Measurements from ENCODE around the gene LMF2. TPM values are rescaled to one million over a fixed set of nuclear protein-coding genes. Genes with fewer than 3 reads are reported as not detected.

The LMF2 gene
- polyA plus RNA-seq, 1 of the 3 experiments (the other 2 are of a cell fraction): 34.3 TPM

DNA sequence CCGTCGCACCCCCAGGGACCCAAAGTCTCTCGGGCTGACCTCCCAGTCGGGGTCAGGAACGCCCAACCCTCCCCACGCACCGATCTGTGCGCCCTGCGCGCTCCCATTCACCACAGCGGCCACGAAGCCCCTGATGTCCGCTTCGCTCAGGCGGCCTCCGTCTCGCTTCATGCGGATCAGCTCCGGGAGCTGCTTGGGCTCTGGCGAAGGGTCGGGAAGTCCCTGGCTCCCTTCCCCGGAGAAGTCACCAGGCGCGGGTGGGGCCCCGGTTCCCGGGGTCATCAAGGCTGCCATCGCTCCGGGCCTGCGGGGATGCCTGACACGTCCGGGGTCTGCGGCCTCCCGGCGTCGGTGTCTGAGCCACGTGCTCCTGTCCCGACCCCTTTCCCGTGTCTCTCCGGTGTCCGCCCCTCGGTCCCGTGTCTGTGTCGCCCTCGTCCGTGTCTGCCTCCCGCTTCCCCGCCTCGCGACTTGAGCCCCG lies 22.0 kb upstream of the LMF2 start (continued):
- TF ChIP-seq, protein P1, sequence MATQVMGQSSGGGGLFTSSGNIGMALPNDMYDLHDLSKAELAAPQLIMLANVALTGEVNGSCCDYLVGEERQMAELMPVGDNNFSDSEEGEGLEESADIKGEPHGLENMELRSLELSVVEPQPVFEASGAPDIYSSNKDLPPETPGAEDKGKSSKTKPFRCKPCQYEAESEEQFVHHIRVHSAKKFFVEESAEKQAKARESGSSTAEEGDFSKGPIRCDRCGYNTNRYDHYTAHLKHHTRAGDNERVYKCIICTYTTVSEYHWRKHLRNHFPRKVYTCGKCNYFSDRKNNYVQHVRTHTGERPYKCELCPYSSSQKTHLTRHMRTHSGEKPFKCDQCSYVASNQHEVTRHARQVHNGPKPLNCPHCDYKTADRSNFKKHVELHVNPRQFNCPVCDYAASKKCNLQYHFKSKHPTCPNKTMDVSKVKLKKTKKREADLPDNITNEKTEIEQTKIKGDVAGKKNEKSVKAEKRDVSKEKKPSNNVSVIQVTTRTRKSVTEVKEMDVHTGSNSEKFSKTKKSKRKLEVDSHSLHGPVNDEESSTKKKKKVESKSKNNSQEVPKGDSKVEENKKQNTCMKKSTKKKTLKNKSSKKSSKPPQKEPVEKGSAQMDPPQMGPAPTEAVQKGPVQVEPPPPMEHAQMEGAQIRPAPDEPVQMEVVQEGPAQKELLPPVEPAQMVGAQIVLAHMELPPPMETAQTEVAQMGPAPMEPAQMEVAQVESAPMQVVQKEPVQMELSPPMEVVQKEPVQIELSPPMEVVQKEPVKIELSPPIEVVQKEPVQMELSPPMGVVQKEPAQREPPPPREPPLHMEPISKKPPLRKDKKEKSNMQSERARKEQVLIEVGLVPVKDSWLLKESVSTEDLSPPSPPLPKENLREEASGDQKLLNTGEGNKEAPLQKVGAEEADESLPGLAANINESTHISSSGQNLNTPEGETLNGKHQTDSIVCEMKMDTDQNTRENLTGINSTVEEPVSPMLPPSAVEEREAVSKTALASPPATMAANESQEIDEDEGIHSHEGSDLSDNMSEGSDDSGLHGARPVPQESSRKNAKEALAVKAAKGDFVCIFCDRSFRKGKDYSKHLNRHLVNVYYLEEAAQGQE (IDR thresholded peaks at IDR 0.05; ENCODE audit: low read depth, low read length): no peak
- no peak for TF ChIP-seq FOSL2 (IDR thresholded peaks at IDR 0.05; ENCODE audit: borderline replicate concordance, low read depth)
- TF ChIP-seq, protein P2, sequence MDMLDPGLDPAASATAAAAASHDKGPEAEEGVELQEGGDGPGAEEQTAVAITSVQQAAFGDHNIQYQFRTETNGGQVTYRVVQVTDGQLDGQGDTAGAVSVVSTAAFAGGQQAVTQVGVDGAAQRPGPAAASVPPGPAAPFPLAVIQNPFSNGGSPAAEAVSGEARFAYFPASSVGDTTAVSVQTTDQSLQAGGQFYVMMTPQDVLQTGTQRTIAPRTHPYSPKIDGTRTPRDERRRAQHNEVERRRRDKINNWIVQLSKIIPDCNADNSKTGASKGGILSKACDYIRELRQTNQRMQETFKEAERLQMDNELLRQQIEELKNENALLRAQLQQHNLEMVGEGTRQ (IDR thresholded peaks at IDR 0.05; ENCODE audit: borderline replicate concordance, low read depth, low read length): no peak
- TF ChIP-seq EP300 (IDR thresholded peaks at IDR 0.05; ENCODE audit: borderline replicate concordance in 1 of 2, low read depth in 1 of 2, low read length in 1 of 2): no peak
- no peak for TF ChIP-seq RCOR1 (IDR thresholded peaks at IDR 0.05; ENCODE audit: low read length)
- TF ChIP-seq RAD21 (IDR thresholded peaks at IDR 0.05; ENCODE audit: low read length): no peak
- TF ChIP-seq JUND (IDR thresholded peaks at IDR 0.05): no peak
- TF ChIP-seq TAF1 (IDR thresholded peaks at IDR 0.05; ENCODE audit: borderline replicate concordance, low read depth, low read length): no peak
- TF ChIP-seq GABPA (IDR thresholded peaks at IDR 0.05; ENCODE audit: low read depth): no peak

DNA sequence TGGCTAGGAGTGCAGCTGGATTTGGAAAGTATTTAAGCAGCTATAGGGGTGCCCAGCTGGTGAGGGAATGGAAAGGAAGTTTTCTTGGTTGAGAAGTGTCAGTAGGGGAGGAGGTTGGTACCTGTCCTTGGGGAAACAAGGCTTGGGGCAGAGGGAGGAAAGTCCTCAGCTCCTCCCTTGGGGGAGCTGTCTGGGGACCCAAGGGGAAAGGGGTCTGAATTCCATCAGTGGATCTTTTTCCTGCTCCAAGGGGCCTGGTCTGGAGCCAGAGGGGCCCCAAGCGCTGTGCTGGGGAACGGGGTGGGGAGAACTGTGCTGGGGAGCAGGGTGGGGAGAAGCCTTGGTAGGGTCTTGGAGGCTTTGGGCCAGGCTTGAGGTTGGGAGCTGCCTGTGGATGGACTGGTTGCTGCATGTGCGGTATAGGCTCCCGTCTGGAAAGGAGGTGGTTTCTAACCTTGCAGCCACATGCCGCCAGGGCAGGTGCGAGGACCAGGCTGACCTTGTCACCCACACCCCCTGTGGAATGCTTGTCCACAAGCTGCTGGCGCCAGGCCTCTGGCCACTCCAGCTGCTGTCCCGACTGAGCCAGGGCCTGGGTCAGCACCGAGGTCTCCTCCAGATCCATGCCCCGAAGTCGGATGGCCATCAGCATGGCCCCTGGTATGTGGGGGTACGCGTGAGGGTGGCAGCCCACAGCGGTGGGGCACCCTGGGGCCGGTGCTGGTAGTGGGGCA lies 21.3 kb upstream of the LMF2 start:
- DNase-seq: no peak
- peaks cover 7 to 31% of the 10 kb centered on the region in 2 experiments; a peak in 2 of 4 replicates for H3K4me1 ChIP-seq (ENCODE audit: control insufficient read depth in 1 of 2, insufficient read depth in 2 of 2, low read depth in 1 of 2, low read length in 1 of 2)
- peaks cover 19% of the 10 kb centered on the region for H3F3A ChIP-seq (replicated peaks; ENCODE audit: insufficient read depth)
- ChIA-PET CTCF (interaction anchor here (0.6 to 2.4 kb wide), 7 partner anchors 9 to 233 kb away, joined by 3 to 13 read pairs (median 3); partner anchors contain the start of genes LMF2 and SYCE3), POLR2A (interaction anchor here (0.6 to 0.7 kb wide), 2 partner anchors 71 to 177 kb away, joined by 3 to 4 read pairs; no protein-coding TSS in a partner anchor)
- peaks cover 7% of the 10 kb centered on the region; the same call in 1 of the 2 replicates for H4K20me1 ChIP-seq (ENCODE audit: insufficient read depth)
- no peaks in the 10 kb centered on the region for H3K9me3 ChIP-seq
- no peak overlapping the region for H3K4me3 ChIP-seq (ENCODE audit: low read depth in 2 of 2, low read length in 1 of 2)
- H3K9ac ChIP-seq: no peak overlapping the region
- no peak overlapping the region; a peak in 1 of 4 replicates for H3K27ac ChIP-seq (ENCODE audit: low read depth in 2 of 2, low read length in 1 of 2)
- peaks cover 0 to 1% of the 10 kb centered on the region in 2 experiments for H3K36me3 ChIP-seq (replicated peaks in 1 of 2; ENCODE audit: control insufficient read depth in 1 of 2, insufficient read depth in 2 of 2, low read length in 1 of 2)
- H2AFZ ChIP-seq (ENCODE audit: low read depth): no peak overlapping the region
- H3K4me2 ChIP-seq: no peak overlapping the region
- H3K27me3 ChIP-seq (ENCODE audit: insufficient read depth): no peaks in the 10 kb centered on the region
- 88% methylated on average over 6 of the region's 15 CpGs for WGBS (ENCODE audit: low lambda C conversion rate)
- H3K79me2 ChIP-seq (ENCODE audit: insufficient read depth): peaks cover 8% of the 10 kb centered on the region
- no peaks in the 10 kb centered on the region for H3K9me2 ChIP-seq
- TF ChIP-seq, protein P3, sequence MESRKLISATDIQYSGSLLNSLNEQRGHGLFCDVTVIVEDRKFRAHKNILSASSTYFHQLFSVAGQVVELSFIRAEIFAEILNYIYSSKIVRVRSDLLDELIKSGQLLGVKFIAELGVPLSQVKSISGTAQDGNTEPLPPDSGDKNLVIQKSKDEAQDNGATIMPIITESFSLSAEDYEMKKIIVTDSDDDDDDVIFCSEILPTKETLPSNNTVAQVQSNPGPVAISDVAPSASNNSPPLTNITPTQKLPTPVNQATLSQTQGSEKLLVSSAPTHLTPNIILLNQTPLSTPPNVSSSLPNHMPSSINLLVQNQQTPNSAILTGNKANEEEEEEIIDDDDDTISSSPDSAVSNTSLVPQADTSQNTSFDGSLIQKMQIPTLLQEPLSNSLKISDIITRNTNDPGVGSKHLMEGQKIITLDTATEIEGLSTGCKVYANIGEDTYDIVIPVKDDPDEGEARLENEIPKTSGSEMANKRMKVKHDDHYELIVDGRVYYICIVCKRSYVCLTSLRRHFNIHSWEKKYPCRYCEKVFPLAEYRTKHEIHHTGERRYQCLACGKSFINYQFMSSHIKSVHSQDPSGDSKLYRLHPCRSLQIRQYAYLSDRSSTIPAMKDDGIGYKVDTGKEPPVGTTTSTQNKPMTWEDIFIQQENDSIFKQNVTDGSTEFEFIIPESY (IDR thresholded peaks at IDR 0.05; ENCODE audit: borderline replicate concordance, low read depth): no peak
- TF ChIP-seq, protein P4, sequence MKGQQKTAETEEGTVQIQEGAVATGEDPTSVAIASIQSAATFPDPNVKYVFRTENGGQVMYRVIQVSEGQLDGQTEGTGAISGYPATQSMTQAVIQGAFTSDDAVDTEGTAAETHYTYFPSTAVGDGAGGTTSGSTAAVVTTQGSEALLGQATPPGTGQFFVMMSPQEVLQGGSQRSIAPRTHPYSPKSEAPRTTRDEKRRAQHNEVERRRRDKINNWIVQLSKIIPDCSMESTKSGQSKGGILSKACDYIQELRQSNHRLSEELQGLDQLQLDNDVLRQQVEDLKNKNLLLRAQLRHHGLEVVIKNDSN (IDR thresholded peaks at IDR 0.05; ENCODE audit: borderline replicate concordance, low read depth): no peak
- TF ChIP-seq TAF1 (IDR thresholded peaks at IDR 0.05; ENCODE audit: borderline replicate concordance, low read depth, low read length) (no peak), NRF1 (IDR thresholded peaks at IDR 0.05; ENCODE audit: low read depth, low read length) (no peak), GABPA (IDR thresholded peaks at IDR 0.05; ENCODE audit: low read depth) (no peak)
- TF ChIP-seq, protein P5, sequence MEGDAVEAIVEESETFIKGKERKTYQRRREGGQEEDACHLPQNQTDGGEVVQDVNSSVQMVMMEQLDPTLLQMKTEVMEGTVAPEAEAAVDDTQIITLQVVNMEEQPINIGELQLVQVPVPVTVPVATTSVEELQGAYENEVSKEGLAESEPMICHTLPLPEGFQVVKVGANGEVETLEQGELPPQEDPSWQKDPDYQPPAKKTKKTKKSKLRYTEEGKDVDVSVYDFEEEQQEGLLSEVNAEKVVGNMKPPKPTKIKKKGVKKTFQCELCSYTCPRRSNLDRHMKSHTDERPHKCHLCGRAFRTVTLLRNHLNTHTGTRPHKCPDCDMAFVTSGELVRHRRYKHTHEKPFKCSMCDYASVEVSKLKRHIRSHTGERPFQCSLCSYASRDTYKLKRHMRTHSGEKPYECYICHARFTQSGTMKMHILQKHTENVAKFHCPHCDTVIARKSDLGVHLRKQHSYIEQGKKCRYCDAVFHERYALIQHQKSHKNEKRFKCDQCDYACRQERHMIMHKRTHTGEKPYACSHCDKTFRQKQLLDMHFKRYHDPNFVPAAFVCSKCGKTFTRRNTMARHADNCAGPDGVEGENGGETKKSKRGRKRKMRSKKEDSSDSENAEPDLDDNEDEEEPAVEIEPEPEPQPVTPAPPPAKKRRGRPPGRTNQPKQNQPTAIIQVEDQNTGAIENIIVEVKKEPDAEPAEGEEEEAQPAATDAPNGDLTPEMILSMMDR (IDR thresholded peaks at IDR 0.05): no peak
- TF ChIP-seq, protein P6, sequence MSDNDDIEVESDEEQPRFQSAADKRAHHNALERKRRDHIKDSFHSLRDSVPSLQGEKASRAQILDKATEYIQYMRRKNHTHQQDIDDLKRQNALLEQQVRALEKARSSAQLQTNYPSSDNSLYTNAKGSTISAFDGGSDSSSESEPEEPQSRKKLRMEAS (IDR thresholded peaks at IDR 0.05; ENCODE audit: low read depth): no peak
- TF ChIP-seq, protein P1 (IDR thresholded peaks at IDR 0.05; ENCODE audit: low read depth, low read length): no peak
